K562 (cell line): ENCODE results near the gene THAP4. TPM values are rescaled to one million over a fixed set of nuclear protein-coding genes. Genes with fewer than 3 reads are reported as not detected.

Source experiments
- ATAC-seq: fragments of 200-7000 bp; cut with Tn5 transposase; 3 replicates; pipeline ENCODE4 v1.9.1; 2020; ENCODE audit warnings: moderate library complexity
- BruUV-seq: library from RNA; stranded (reverse); fragments of 400-500 nt; replicated peaks from 2 replicates; lab custom pipeline; 2021; lab: Mats Ljungman, UMichigan
- CTCF ChIA-PET: fragments of 300-600 bp; formaldehyde crosslinking; extraction: SDS; loops from one replicate; lab custom pipeline; 2021; ENCODE audit warnings: low intra/inter-chr PET ratio; lab: Yijun Ruan, JAX
- POLR2A ChIA-PET: fragments of 300-600, 350-650 bp; sonication (Branson Sonifier 250); formaldehyde crosslinking; extraction: SDS; loops from one replicate; lab custom pipeline; 2021; ENCODE audit warnings: antibody characterized with exemption, inconsistent platforms; lab: Yijun Ruan, JAX
- DNase-seq, 4 experiments: peaks; one replicate each; pipeline versions ENCODE4 v3.0.0 to v3.0.0-alpha.2; 2011 to 2018; ENCODE audit warnings: low spot score in 3 of 4, mixed read lengths in 3 of 4; ENCODE audit errors: extremely low read depth in 1 of 4
- FAIRE-seq: peaks from 2 replicates; lab custom pipeline; 2011; peaks lifted over from hg19 to GRCh38; lab: Jason Lieb, UNC
- H2AFZ ChIP-seq: 2 replicates; pipeline ENCODE4 v1.6.0; 2011; ENCODE audit warnings: low read depth, low read length, control low read depth, inconsistent platforms
- H3K27ac ChIP-seq: fragments of 200-600 bp; 3 replicates; pipeline ENCODE4 v1.8.0; 2011; ENCODE audit warnings: low read depth, mild to moderate bottlenecking, control low read depth, inconsistent platforms, low read length, moderate library complexity, mixed read lengths; ENCODE audit errors: extremely low read depth
- H3K27me3 ChIP-seq, 2 experiments: fragments of 300-600 bp in 1 of 2; 2 replicates in 1 of 2; 3 replicates in 1 of 2; pipeline versions ENCODE4 v1.6.0 to v1.8.0; 2011; ENCODE audit warnings: inconsistent platforms in 2 of 2, low read length in 2 of 2, mild to moderate bottlenecking in 1 of 2, mixed read lengths in 1 of 2, moderate library complexity in 1 of 2; ENCODE audit not compliant: control insufficient read depth in 2 of 2, insufficient read depth in 2 of 2
- H3K36me3 ChIP-seq: fragments of 300-600 bp; 3 replicates; pipeline ENCODE4 v1.8.0; 2011; ENCODE audit warnings: mild to moderate bottlenecking, low read length, inconsistent platforms; ENCODE audit not compliant: control insufficient read depth, insufficient read depth
- H3K4me1 ChIP-seq, 2 experiments: fragments of 200-600 bp in 1 of 2; replicated peaks in 1 of 2; 2 replicates in 1 of 2; 3 replicates in 1 of 2; pipeline versions ENCODE4 v1.5.1 to v1.8.0; 2011; ENCODE audit warnings: inconsistent platforms in 2 of 2, low read length in 2 of 2, mild to moderate bottlenecking in 1 of 2, mixed read lengths in 1 of 2, moderate library complexity in 1 of 2; ENCODE audit not compliant: control insufficient read depth in 2 of 2, insufficient read depth in 2 of 2
- H3K4me2 ChIP-seq: 2 replicates; pipeline ENCODE4 v1.6.1; 2011; ENCODE audit warnings: low read length, control low read depth, inconsistent platforms, mixed read lengths; ENCODE audit not compliant: insufficient read depth
- H3K4me3 ChIP-seq: fragments of 200-600 bp; sonication (generic), shearing (Covaris generic); 2 replicates; pipeline ENCODE4 v1.5.1; 2016; ENCODE audit warnings: control low read depth, inconsistent platforms
- H3K79me2 ChIP-seq: fragments of 200-600 bp; 3 replicates; pipeline ENCODE4 v1.8.0; 2011; ENCODE audit warnings: low read length, inconsistent platforms; ENCODE audit not compliant: control insufficient read depth, insufficient read depth
- H3K9ac ChIP-seq, 2 experiments: 2 replicates each; pipeline versions ENCODE4 v1.6.0 to v1.6.1; 2011; ENCODE audit warnings: low read depth in 2 of 2, low read length in 2 of 2, control low read depth in 1 of 2, inconsistent platforms in 1 of 2, mild to moderate bottlenecking in 1 of 2, mixed read lengths in 1 of 2; ENCODE audit not compliant: insufficient read depth in 1 of 2
- H3K9me1 ChIP-seq: one replicate; pipeline ENCODE4 v1.6.0; 2011; ENCODE audit warnings: inconsistent platforms, mild to moderate bottlenecking, low read length, moderate library complexity; ENCODE audit not compliant: control insufficient read depth, insufficient read depth
- H3K9me3 ChIP-seq: replicated peaks from 2 replicates; pipeline ENCODE4 v1.5.1; 2011; ENCODE audit warnings: low read depth, low read length, inconsistent platforms; ENCODE audit not compliant: control insufficient read depth, insufficient read depth
- H4K20me1 ChIP-seq: replicated peaks from 2 replicates; pipeline ENCODE4 v1.6.1; 2011; ENCODE audit warnings: low read length, inconsistent platforms, mixed read lengths; ENCODE audit not compliant: control insufficient read depth, insufficient read depth
- CXXC5 ChIP-seq: fragments of 250-450 bp; sonication (Bioruptor Pico); IDR thresholded peaks from 2 replicates; pipeline ENCODE4 v1.8.0; 2022; ENCODE audit warnings: inconsistent platforms, mild to moderate bottlenecking, moderate library complexity
- ESRRA ChIP-seq: fragments of 450-650 bp; IDR thresholded peaks from 2 replicates; pipeline ENCODE4 v1.6.1; 2014; ENCODE audit warnings: low read depth, mild to moderate bottlenecking, moderate library complexity, borderline replicate concordance
- GMEB1 ChIP-seq: fragments of 250-450 bp; sonication (Bioruptor Pico); IDR thresholded peaks from 2 replicates; pipeline ENCODE4 v1.4.0; 2020; ENCODE audit warnings: mild to moderate bottlenecking
- HOMEZ ChIP-seq: fragments of 250-450 bp; sonication (Bioruptor Pico); IDR thresholded peaks from 2 replicates; pipeline ENCODE4 v1.4.0; 2020; ENCODE audit warnings: mild to moderate bottlenecking, moderate library complexity
- KDM2B ChIP-seq: fragments of 250-450 bp; sonication (Bioruptor Pico); IDR thresholded peaks from 2 replicates; pipeline ENCODE4 v1.8.0; 2021; ENCODE audit warnings: mild to moderate bottlenecking, moderate library complexity
- KDM4B ChIP-seq, 2 experiments: fragments of 450-650 bp in 1 of 2; sonication (generic) in 1 of 2; IDR thresholded peaks; 2 replicates each; pipeline ENCODE4 v1.6.1; 2016 to 2017; ENCODE audit warnings: borderline replicate concordance in 2 of 2, antibody characterized with exemption in 1 of 2, low read depth in 1 of 2, mild to moderate bottlenecking in 1 of 2
- KLF13 ChIP-seq: fragments of 450-650 bp; IDR thresholded peaks from 2 replicates; pipeline ENCODE4 v1.6.1; 2016; ENCODE audit warnings: missing genetic modification characterization, low read depth, mild to moderate bottlenecking, missing compliant biosample characterization, moderate library complexity, borderline replicate concordance
- KLF16 ChIP-seq: IDR thresholded peaks from 2 replicates; pipeline ENCODE4 v1.6.1; 2016; ENCODE audit warnings: antibody characterized with exemption
- MEF2D ChIP-seq: conservative IDR thresholded peaks from 2 replicates; pipeline ENCODE4 v1.6.1; 2016; ENCODE audit warnings: low read depth, missing genetic modification characterization, missing compliant biosample characterization
- MNT ChIP-seq, 2 experiments: fragments of 450-650 bp; conservative IDR thresholded peaks; 2 replicates each; pipeline ENCODE4 v1.6.1; 2017; ENCODE audit warnings: mild to moderate bottlenecking in 2 of 2, moderate library complexity in 2 of 2
- SPI1 ChIP-seq: IDR thresholded peaks from 2 replicates; pipeline ENCODE4 v1.6.1; 2011; ENCODE audit warnings: low read depth, low read length, control low read depth, borderline replicate concordance
- STAG1 ChIP-seq: sonication (generic); formaldehyde crosslinking; IDR thresholded peaks from 2 replicates; pipeline ENCODE4 v1.5.0; 2020; ENCODE audit warnings: missing genetic modification reagents, borderline replicate concordance
- ZNF263 ChIP-seq: sonication (generic); formaldehyde crosslinking; IDR thresholded peaks from 2 replicates; pipeline ENCODE4 v1.8.0; 2022; ENCODE audit warnings: mild to moderate bottlenecking, missing genetic modification reagents, borderline replicate concordance
- WGBS: fragments of 100-300 bp; shearing (Covaris generic); methylation state at CpG from one replicate; pipeline ENCODE4 v1.1.6; 2016; ENCODE audit warnings: low coverage, mixed read lengths; ENCODE audit not compliant: insufficient coverage; ENCODE audit errors: missing lambda C conversion rate; 5-methylcytosine and 5-hydroxymethylcytosine counted together
- in situ Hi-C: fragments of 300-500 bp; cut with MboI; formaldehyde crosslinking; loops from 4 replicates; pipeline ENCODE4 v1.15.0; 2018; ENCODE audit warnings: inconsistent platforms, mixed read lengths
- intact Hi-C: fragments of 100-400 bp; cut with micrococcal nuclease; formaldehyde crosslinking; loops from 2 replicates; pipeline ENCODE4 v1.14.2; 2022
- polyA plus RNA-seq, 8 experiments: library from polyadenylated mRNA; depleted of rRNA in 4 of 8; stranded (reverse) in 5 of 8; unstranded in 3 of 8; fragments of >200 nt; fragmentation: Nextera tagmentation in 2 of 8; fragmentation: Illumina TruSeq in 1 of 8; extraction: Ambion mirVana in 2 of 8; extraction: Trizol in 1 of 8; gene quantifications; 2 replicates each; pipeline versions ENCODE4 v1.2.1 to v1.2.3, GENCODE V29; 2011 to 2014; ENCODE audit warnings: inconsistent platforms in 1 of 8, missing spikeins in 1 of 8
- total RNA-seq, 7 experiments: library from RNA; depleted of rRNA in 6 of 7; stranded (reverse); fragments of >200 nt in 6 of 7; fragmentation: Illumina TruSeq in 2 of 7; extraction: Trizol in 2 of 7; gene quantifications; 2 replicates each; pipeline versions ENCODE4 v1.2.1 to v1.2.3, GENCODE V29; 2011 to 2021; ENCODE audit warnings: low replicate concordance in 1 of 7

THAP4 gene
- total and polyA plus RNA-seq, 9 of the 15 experiments (the other 6 are each of a cell fraction or from before 2014, with no cell fraction given) = 8.6 to 60.9 (median 43.9) TPM

- TF ChIP-seq GMEB1 = no peak
Observed at GRCh38 chr2:241615041-241615440, 21.9 kb downstream of the THAP4 start (continued).

- H2AFZ ChIP-seq = no peak overlapping the region
- peaks cover 5 to 42% of the 10 kb centered on the region in 2 experiments; a peak in 4 of 5 replicates for H3K4me1 ChIP-seq
- H4K20me1 ChIP-seq = peaks cover 8% of the 10 kb centered on the region; the same call in 1 of the 2 replicates
- ATAC-seq (no peak), DNase-seq (no peak), FAIRE-seq (no peak)
- WGBS = 77% methylated on average over 12 of the region's 15 CpGs
- no TSS peak for BruUV-seq
- peaks cover 66% of the 10 kb centered on the region for H3K79me2 ChIP-seq
- no peaks in the 10 kb centered on the region for H3K9me3 ChIP-seq
- H3K9me1 ChIP-seq = no peaks in the 10 kb centered on the region
- no peak for TF ChIP-seq CXXC5 (CRISPR knock-in tag)
- no peak for TF ChIP-seq SPI1
- TF ChIP-seq HOMEZ (CRISPR knock-in tag) = no peak
- TF ChIP-seq MNT (conservative IDR thresholded peaks at IDR 0.05) = no peak
- TF ChIP-seq KLF13 (tag) = no peak
- TF ChIP-seq KDM4B (IDR thresholded peaks at IDR 0.05; ENCODE audit: borderline replicate concordance in 2 of 2, low read depth in 1 of 2) = no peak
- TF ChIP-seq ZNF263 (CRISPR knock-in tag) = no peak
- no peak for TF ChIP-seq ESRRA
- TF ChIP-seq KDM2B (CRISPR knock-in tag) = no peak
- TF ChIP-seq KLF16 = no peak
- TF ChIP-seq STAG1 (CRISPR knock-in tag) = no peak
- TF ChIP-seq MEF2D (tag) = no peak
- H3K4me3 ChIP-seq = no peak overlapping the region
- no peak overlapping the region for H3K4me2 ChIP-seq
- no peak overlapping the region for H3K9ac ChIP-seq
- no peaks in the 10 kb centered on the region for H3K27me3 ChIP-seq
- CTCF ChIA-PET = interaction anchor here (0.7 kb wide), 1 partner anchor 199 kb away, joined by 4 read pairs; no protein-coding TSS in a partner anchor
- H3K27ac ChIP-seq = no peak overlapping the region
- H3K36me3 ChIP-seq = peaks cover 26% of the 10 kb centered on the region; the same call in 2 of the 3 replicates
- intact Hi-C loops (no loop called here), in situ Hi-C loops (no loop called here)
- POLR2A ChIA-PET = interaction anchor here (0.7 to 1.6 kb wide), 5 partner anchors 14 to 30 kb away, joined by 3 read pairs; no protein-coding TSS in a partner anchor
Observed at GRCh38 chr2:241613017-241613780, 23.8 kb downstream of the THAP4 start.
